GM19463 (cell line): Measurements from ENCODE around the gene CCL2.

Experiments used
- ATAC-seq: cut with Tn5 transposase; IDR thresholded peaks from one replicate; pipeline ENCODE4 v1.9.1; 2021; ENCODE audit warnings: mild to moderate bottlenecking, moderate library complexity; ENCODE audit not compliant: unreplicated experiment

The CCL2 gene

DNA sequence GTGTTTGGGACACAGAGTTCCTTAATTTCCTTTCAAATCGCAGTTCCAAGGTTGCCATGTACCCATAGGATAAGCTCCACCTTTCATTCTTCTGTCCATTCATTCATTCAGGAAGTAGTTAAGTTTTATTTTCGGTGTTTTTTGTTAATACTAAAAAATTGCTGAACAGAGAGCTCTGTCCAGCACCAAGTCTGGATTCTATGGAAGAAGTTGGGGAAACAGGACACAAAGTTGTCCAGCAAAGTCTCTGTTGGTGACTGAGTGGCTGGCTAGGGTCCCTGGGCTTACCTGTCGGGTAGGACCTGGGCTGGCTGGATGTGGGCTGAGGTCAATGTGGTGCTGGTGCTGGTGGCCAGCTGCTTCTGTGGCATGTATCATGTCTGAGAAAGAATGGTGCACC lies 17.6 kb upstream of the CCL2 start:
- ATAC-seq = no peak

- ATAC-seq = no peak
Observed at GRCh38 chr17:34241062-34241461, 14.0 kb upstream of the CCL2 start.

- ATAC-seq = no peak
Observed at GRCh38 chr17:34242587-34243363, 12.3 kb upstream of the CCL2 start.

DNA sequence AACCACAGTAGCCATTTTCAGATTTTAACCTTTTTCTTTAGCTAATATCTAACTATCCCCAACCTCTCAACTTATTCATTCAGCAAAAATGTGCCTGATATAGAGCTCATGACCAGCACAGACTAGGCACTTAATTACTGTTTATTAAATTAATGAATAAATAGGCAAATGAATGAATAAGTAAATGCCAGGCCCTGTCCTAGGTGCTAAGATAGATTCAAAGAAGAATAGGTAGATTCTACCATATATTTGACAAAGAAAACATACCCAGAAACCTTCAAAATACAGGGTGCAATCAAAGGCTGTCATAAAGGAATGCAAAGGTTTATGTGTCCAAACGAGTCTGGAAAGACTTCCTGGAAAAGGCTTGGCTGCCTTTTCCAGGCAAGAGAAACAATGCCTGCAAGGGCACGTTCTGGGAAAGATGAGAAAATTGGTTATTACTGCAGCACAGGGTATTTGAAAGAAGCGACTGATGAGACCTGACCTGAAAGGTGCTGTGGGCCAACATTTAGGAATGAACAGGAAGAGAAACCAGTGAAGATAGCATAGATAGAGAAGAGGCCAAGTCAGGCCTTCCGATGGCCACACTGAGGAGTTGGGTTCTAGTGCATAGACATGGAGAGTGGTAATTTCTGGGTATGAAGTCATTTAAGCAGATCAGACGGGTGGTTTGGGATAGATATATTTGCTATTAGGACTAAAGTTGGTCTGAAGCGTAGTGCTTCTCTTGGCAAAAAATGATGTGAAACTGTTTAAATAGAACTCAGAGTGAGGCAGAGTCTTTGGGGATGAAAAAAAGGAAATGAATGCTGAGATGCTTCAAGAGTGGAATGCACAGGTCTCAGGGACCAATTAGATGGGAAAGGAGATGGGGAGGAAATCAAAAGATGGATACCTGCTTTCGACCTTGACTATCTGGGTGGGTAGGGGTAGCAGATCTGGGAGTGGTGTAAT lies 11.4 kb upstream of the CCL2 start:
- ATAC-seq = no peak

DNA sequence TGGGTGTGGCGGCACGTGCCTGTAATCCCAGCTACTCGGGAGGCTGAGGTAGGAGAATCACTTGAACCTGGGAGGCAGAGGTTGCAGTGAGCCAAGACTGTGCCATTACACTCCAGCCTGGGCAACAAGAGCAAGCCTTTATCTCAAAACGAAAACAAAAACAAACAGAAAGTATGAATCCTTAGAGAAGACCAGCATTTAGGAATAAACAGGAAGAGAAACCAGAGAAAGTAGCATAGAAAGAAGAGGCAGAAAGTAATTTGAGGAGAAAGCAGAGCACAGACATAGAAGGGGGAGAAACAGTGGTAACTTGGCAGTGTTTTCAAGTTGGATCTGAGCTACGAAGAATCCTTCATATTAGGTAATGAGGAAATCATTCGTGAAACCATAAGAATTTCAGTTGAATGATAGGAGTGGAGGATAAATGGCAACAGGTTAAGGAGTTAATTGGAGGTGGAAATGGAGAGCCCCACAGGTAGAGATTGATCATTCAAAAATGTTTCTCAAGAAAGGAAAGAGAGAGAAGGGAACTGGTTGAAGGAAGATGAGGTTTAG lies 9.7 kb upstream of the CCL2 start:
- ATAC-seq = no peak

GRCh38 chr17:34246446-34246845 lies 8.6 kb upstream of the CCL2 start:
- no peak for ATAC-seq

- ATAC-seq = no peak
Observed at GRCh38 chr17:34246881-34247280, 8.2 kb upstream of the CCL2 start.

DNA sequence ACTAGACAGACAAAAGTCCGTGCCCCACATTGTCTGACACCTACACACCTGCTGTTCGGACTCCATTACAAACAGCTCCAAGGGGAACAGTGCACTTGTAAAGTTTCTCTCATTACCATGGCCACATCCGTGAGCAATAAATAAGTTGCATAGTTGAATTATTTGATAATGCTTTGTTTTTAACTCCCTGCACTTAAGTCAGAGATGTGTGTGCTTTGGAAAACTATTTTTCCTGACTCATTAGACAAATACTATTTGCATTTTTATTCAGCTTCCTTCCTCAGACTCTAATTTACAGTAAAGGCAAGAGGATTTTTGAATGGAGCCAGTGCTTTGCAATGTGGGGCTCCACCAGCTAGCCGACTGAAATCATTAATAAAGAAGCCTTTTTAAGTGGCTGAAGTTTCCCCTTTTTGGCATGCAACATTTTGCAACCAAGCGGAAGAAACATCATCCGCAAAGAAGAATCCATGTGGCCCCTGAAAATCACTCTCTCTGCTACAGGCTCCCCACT lies 6.5 kb upstream of the CCL2 start:
- no peak for ATAC-seq

- ATAC-seq = no peak
Observed at GRCh38 chr17:34249061-34249460, 6.0 kb upstream of the CCL2 start.

DNA sequence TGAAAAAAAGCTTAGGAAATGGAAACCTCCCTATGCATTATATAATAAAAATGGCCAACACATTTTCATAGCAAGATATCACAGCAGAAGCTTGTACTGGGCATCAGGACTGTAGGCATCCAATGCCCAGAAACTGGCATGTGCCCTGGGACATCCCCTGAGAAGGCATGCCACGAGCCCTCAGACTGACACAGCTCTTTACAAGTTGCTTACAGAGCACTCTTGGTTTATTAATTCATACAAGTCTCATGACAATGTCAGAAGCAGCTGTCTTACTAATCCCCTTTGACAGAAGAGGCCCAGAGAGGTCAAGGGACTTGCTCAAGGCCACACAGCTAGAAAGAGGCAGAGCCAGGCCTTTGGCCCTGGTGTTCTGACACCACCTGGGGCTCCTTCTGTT lies 5.6 kb upstream of the CCL2 start:
- ATAC-seq = no peak

DNA sequence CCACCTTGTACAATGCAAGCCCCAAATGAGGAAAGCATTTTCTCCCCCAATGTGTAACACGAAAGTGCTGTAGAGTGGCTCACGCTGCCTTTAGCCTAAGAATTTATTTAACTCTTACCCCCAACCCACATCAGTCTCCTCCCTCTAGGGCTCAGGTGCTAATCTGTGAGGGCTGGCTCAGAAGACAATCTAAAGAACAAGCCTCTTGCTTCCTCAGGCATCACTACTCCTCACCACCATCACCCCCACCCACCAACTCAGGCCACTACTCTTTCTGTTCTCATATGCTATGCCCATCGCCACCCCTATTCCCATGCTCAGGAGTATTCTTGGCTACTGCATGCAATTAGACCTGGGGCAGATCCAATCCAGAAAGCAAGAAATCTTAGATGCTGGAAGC lies 3.9 kb upstream of the CCL2 start:
- no peak for ATAC-seq

DNA sequence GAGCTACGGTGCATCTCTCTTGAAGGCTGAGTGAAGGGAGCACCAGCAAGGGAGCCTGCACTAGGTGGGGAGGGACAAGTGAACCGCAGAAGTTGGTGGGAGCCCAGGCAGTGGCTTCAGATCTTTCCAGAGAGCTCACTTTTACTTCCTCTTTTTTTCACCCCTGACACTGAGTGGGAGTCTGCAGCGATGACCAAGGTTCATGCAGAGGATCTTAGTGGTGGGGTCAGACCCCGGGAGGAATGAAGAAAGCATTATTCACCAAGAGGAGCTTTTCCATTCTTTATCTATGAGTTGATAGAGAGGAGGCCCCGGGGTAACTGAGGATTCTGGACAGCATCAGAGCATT lies 3.0 kb upstream of the CCL2 start:
- peak; percentile 62 for ATAC-seq

DNA sequence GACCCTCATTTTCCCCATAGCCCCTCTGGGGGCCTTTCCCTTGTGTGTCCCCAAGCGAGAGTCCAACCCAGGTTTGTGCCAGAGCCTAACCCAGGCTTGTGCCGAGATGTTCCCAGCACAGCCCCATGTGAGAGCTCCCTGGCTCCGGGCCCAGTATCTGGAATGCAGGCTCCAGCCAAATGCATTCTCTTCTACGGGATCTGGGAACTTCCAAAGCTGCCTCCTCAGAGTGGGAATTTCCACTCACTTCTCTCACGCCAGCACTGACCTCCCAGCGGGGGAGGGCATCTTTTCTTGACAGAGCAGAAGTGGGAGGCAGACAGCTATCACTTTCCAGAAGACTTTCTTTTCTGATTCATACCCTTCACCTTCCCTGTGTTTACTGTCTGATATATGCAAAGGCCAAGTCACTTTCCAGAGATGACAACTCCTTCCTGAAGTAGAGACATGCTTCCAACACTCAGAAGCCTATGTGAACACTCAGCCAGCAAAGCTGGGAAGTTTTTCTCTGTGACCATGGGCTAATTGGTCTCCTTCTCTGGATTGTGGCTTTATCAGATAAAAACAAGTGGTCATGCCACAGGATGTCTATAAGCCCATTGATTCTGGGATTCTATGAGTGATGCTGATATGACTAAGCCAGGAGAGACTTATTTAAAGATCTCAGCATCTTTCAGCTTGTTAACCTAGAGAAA lies 2.5 kb upstream of the CCL2 start:
- no peak for ATAC-seq

GRCh38 chr17:34253139-34253525 lies 2.0 kb upstream of the CCL2 start:
- ATAC-seq = no peak

DNA sequence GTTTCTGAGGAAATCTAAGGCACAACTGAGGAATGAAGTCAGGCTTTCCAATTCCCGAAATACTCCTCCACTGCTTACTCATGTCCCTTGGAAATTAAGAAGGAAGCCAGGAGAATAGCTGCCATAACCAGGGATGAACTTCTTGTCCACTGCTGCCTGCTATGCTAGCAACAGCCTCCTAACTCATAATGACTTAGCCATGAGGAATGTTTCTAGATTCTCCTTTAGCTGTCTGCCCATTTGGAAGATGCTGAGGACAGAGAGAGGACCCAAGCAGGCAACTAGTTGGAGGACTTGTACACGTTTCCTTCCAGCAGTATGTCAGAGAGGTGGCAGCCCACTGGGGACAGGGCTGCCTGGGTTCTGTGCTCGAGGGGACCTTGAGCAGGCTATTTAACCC lies 939 bp upstream of the CCL2 start:
- no peak for ATAC-seq

DNA sequence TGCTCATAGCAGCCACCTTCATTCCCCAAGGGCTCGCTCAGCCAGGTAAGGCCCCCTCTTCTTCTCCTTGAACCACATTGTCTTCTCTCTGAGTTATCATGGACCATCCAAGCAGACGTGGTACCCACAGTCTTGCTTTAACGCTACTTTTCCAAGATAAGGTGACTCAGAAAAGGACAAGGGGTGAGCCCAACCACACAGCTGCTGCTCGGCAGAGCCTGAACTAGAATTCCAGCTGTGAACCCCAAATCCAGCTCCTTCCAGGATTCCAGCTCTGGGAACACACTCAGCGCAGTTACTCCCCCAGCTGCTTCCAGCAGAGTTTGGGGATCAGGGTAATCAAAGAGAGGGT lies 272 bp downstream of the CCL2 start:
- ATAC-seq = no peak

- ATAC-seq = no peak
Observed at GRCh38 chr17:34255841-34256240, 756 bp downstream of the CCL2 start.

- no peak for ATAC-seq
Observed at GRCh38 chr17:34257299-34257985, 2.4 kb downstream of the CCL2 start.

- no peak for ATAC-seq
Observed at GRCh38 chr17:34257986-34258326, 2.9 kb downstream of the CCL2 start.

GRCh38 chr17:34259146-34259545 lies 4.1 kb downstream of the CCL2 start:
- ATAC-seq = no peak

DNA sequence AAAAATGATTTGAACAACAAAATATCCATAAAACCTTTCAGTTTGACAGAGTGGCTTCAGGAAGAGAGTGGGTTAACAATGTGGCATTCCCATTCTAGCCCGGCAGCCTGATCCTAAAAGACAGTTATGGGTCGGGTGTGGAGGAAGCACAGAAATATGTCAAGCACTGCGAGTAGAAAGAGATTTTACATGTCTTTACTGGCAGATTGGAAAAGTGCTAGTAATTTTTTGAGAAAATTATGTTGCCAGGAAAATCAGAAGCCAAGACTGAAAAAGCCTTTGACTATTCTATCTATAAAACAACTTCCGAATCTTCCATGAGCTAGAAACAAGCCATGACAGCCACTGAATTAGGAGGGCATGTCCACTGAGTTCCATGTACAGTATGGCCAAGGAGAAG lies 5.8 kb downstream of the CCL2 start:
- no peak for ATAC-seq
